ENCODE results near the gene NEUROD4. TPM values are rescaled to one million over a fixed set of nuclear protein-coding genes. Genes with fewer than 3 reads are reported as not detected.

NEUROD4 gene
- total RNA-seq, 1 donor from 2014 or later: not detected

DNA sequence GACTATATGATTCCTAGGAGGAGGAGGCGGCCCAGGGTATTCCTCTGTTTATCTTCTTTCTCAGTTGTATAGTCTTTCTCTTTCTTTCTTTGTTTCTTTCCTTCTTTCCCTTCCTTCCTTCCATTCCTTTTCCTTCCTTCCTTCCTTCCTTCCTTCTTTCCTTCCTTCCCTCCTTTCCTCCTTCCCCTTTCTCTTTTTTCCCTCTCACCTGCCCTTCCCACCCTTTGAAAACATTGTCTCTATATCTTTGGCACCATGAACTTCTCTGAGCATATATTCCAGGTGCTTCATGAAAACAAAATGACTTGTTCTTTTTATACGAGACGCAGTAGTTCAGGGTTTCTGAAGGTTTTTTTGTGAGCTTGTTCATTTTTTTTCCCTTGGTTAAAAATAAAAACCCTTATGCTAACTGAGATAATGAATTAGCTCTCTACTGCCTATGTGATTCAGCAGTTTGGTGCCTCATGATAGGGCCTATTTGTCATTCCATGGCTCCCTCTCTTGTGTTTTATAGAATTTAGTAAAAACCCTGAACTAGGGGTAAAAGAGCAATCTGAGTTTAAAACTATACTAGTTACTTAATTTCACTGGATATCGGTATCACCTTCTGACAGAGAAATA, 32.1 kb upstream of the NEUROD4 start:
- peaks cover 63% of the 10 kb centered on the region for H3K4me1 Mint-ChIP-seq
- no peak for DNase-seq
- intact Hi-C loops (cut with micrococcal nuclease): loop anchor here (10.0 kb wide), 4 partner anchors 573 to 937 kb away; partner anchors contain the start of genes CBX5, HNRNPA1, ITGA5 and PYM1
- no peak overlapping the region for H3K27ac Mint-ChIP-seq
- peaks cover 16% of the 10 kb centered on the region for H3K36me3 Mint-ChIP-seq (ENCODE audit: low read depth)
- H3K4me3 Mint-ChIP-seq: no peak overlapping the region
- no peaks in the 10 kb centered on the region for H3K27me3 Mint-ChIP-seq
- H3K9me3 Mint-ChIP-seq: no peaks in the 10 kb centered on the region

DNA sequence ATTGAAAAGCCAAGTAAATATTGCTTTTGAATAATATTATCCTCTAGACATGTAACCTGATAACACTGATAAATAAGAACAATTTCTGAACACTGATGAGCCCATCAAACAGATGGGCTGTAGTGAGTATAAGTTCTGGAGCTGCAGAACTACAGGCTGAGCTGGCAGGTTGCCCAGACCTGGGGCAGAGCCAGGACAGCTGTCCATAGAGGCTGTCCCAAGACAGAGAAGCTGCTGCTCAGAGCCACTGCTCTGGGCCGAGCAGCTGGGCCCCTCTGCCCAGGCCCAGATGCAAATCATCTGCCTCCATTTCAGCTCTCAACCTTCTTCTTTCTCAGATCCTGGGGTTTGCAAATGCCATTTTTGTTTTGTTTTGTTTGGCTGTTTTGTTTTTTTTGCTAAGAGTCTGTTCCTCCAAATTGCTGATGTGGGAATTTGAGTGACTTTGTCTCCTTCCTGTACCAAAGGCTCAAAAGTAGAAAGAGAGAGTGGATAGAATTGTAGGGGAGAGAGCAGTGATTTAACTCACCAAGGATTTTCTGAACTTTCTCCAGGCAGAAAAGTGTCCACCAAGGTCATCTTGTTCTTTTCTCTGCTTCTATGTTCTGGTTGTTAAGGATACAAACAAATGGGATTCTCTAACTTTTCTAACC, 31.2 kb upstream of the NEUROD4 start:
- Mint-ChIP-seq H3K27ac (no peak overlapping the region), H3K27me3 (no peaks in the 10 kb centered on the region), H3K4me3 (peak overlapping the region; percentile 22), H3K4me1 (peaks cover 62% of the 10 kb centered on the region), H3K36me3 (ENCODE audit: low read depth) (peaks cover 8% of the 10 kb centered on the region), H3K9me3 (no peaks in the 10 kb centered on the region)
- intact Hi-C loops (cut with micrococcal nuclease): loop anchor here (10.0 kb wide), 4 partner anchors 574 to 936 kb away; partner anchors contain the start of genes CBX5, HNRNPA1, ITGA5 and PYM1
- DNase-seq: no peak

- intact Hi-C loops (cut with micrococcal nuclease): loop anchor here (10.0 kb wide), 4 partner anchors 575 to 935 kb away; partner anchors contain the start of genes CBX5, HNRNPA1, ITGA5 and PYM1
- no peaks in the 10 kb centered on the region for H3K27me3 Mint-ChIP-seq
- no peak for DNase-seq
- H3K4me1 Mint-ChIP-seq: peaks cover 54% of the 10 kb centered on the region
- H3K27ac Mint-ChIP-seq: peak overlapping the region; percentile 7
- peak overlapping the region; percentile 86 for H3K4me3 Mint-ChIP-seq
- H3K36me3 Mint-ChIP-seq (ENCODE audit: low read depth): peaks cover 2% of the 10 kb centered on the region
- no peaks in the 10 kb centered on the region for H3K9me3 Mint-ChIP-seq
Observed at GRCh38 chr12:54989829-54990228, 29.9 kb upstream of the NEUROD4 start.

DNA sequence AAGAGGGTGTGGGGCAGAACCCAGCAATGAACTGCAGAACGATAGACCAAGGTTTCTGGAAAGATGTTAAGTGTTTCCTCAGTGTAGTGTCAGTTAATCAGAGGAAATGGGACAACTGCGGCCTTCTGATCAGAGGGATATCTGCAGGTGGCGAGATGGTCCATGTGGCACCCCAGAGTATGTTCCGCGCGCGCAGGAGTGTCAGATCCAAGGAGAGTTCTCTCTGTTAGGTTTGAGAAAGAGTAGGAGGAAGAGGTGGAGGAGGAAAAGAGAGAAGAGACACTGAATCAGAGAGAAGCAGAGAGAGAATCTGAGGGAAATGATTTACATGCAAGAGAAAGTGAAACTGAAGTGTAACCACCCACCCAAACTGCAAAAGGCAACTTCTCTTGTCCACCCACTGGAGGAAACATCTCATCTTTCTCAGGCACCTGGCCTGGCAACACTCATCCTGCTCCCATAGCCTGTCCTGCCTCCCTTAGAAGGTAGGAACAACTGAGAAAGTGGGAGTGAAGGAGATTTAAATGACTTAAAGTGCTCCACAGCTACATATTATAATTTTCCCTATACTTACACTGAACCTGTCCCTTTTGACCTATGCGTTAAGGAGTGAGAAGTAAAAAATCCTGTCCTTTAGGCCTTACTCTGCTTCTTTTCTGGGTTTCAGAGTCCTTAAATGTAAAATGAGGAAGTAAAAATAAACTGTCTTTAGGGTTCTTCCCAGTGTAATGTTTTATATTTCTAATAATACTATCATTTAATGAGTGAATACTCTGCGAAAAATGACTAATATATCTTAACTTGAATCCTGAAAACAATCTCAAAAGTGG, 28.4 kb upstream of the NEUROD4 start:
- H3K9me3 Mint-ChIP-seq: no peaks in the 10 kb centered on the region
- peaks cover 2% of the 10 kb centered on the region for H3K36me3 Mint-ChIP-seq (ENCODE audit: low read depth)
- peak; percentile 85 for DNase-seq
- H3K4me3 Mint-ChIP-seq: peak overlapping the region; percentile 86
- peaks cover 43% of the 10 kb centered on the region for H3K4me1 Mint-ChIP-seq
- intact Hi-C loops (cut with micrococcal nuclease): loop anchor here (1.0 kb wide), 3 partner anchors 8 to 137 kb away; partner anchors contain the start of gene MUCL1
- H3K27me3 Mint-ChIP-seq: no peaks in the 10 kb centered on the region
- H3K27ac Mint-ChIP-seq: peak overlapping the region; percentile 97

DNA sequence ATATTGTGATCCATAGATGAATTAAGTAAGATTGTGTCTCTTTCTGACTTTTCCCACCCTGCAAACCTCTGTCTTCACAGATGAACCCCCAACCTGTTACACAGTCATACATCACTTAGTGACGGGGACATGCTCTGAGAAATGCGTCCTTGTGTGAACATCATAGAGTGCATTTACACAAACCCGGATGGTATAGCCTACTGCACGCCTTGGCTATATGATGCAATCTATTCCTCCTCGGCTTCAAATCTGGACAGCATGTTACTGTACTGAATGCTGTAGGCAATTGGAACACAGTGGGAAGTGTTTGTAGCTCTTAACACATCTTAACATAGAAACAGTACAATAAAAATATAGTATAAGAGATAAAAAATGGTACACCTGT, 27.8 kb upstream of the NEUROD4 start:
- Mint-ChIP-seq H3K9me3 (no peaks in the 10 kb centered on the region), H3K27ac (peak overlapping the region; percentile 97), H3K27me3 (no peaks in the 10 kb centered on the region), H3K4me1 (peaks cover 40% of the 10 kb centered on the region), H3K36me3 (ENCODE audit: low read depth) (peaks cover 2% of the 10 kb centered on the region), H3K4me3 (no peak overlapping the region)
- intact Hi-C loops (cut with micrococcal nuclease): loop anchor here (1.0 kb wide), 3 partner anchors 9 to 138 kb away; partner anchors contain the start of gene MUCL1
- peak; percentile 64 for DNase-seq

DNA sequence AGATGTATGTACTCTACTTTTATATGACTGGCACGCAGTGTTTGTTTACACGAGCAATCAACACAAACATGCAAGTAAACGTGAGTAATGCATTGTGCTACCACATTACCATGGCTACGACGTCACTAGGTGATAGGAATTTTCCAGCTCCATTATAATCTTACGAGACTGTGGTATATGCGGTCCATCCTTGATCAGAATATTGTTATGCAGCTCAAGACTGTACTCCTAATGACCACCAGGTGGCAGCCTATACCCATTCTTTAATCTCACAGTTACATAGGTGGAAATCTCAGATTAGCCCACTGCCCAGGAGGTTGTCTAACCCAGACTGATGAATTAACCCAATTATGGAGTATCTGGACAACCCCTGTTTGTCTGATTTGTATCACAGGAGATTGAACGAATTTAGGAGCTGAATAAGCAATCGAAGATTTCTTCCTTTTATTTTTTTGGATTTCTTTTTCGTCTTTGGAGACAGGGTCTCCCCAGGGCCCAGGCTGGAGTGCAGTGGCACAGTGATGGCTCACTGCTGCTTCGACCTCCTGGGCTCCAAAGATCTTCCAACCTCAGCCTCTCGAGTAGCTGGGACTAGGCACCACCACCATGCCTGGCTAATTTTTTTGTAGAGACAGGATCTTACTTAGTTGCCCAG, 26.5 kb upstream of the NEUROD4 start:
- H3K36me3 Mint-ChIP-seq (ENCODE audit: low read depth): no peaks in the 10 kb centered on the region
- H3K9me3 Mint-ChIP-seq: no peaks in the 10 kb centered on the region
- no peak overlapping the region for H3K4me3 Mint-ChIP-seq
- intact Hi-C loops (cut with micrococcal nuclease): loop anchor here (1.0 kb wide), 4 partner anchors 75 to 244 kb away; no protein-coding TSS in a partner anchor
- peak; percentile 87 for DNase-seq
- no peaks in the 10 kb centered on the region for H3K27me3 Mint-ChIP-seq
- peaks cover 36% of the 10 kb centered on the region for H3K4me1 Mint-ChIP-seq
- H3K27ac Mint-ChIP-seq: no peak overlapping the region

DNA sequence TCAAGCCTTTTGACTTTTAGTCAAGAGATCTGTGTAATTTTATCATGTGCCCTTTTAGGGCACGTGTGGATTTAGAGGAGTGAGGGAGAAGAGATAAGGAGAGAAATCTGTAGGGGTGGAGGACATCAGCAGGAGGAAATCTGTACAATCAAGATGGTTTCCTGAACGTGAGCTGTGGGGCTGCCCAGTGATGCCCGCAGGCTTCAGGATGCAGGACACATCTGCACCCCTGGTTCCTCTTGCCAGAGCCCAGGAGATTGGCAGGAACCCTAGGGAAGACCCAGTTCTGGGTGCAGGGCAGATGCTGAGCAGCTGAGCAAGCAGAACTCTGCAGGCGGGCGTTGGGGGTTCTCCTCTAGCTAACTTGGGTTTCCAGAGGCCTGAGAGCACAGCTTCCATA, 23.6 kb upstream of the NEUROD4 start:
- no peak overlapping the region for H3K27ac Mint-ChIP-seq
- intact Hi-C loops (cut with micrococcal nuclease): no loop called here
- no peak overlapping the region for H3K4me3 Mint-ChIP-seq
- no peak for DNase-seq
- no peaks in the 10 kb centered on the region for H3K27me3 Mint-ChIP-seq
- H3K9me3 Mint-ChIP-seq: no peaks in the 10 kb centered on the region
- peaks cover 14% of the 10 kb centered on the region for H3K4me1 Mint-ChIP-seq
- H3K36me3 Mint-ChIP-seq (ENCODE audit: low read depth): no peaks in the 10 kb centered on the region

DNA sequence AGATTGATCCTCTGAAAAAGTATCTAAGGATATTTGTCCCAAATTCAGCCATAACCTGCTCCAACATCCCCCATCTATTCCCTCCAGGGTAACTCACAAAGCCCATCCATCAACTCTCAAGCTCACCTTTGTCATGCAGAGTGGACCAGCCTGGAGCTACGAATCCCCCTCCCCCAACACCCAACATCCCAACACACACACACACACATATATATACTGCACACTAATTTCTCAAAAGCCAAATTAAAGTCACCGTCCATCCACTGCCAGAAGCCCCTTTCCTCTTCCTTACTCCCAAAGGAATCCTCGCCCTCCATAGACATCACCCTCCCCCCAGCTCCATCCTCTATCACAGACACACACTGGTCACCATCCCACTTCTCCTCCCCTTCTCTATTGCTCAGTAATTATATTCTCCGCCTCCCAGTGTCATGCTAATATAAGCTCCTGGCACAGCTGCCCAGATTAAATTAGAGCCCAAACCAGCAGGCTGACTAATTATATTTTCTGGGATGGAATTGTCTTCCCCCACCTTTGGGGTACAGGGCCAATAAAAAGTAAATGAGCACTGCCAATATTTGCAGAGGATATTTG, 21.7 kb upstream of the NEUROD4 start:
- Mint-ChIP-seq H3K4me3 (no peak overlapping the region), H3K9me3 (no peaks in the 10 kb centered on the region), H3K27ac (no peak overlapping the region), H3K4me1 (peaks cover 8% of the 10 kb centered on the region), H3K27me3 (no peaks in the 10 kb centered on the region), H3K36me3 (ENCODE audit: low read depth) (no peaks in the 10 kb centered on the region)
- DNase-seq: no peak
- intact Hi-C loops (cut with micrococcal nuclease): no loop called here

DNA sequence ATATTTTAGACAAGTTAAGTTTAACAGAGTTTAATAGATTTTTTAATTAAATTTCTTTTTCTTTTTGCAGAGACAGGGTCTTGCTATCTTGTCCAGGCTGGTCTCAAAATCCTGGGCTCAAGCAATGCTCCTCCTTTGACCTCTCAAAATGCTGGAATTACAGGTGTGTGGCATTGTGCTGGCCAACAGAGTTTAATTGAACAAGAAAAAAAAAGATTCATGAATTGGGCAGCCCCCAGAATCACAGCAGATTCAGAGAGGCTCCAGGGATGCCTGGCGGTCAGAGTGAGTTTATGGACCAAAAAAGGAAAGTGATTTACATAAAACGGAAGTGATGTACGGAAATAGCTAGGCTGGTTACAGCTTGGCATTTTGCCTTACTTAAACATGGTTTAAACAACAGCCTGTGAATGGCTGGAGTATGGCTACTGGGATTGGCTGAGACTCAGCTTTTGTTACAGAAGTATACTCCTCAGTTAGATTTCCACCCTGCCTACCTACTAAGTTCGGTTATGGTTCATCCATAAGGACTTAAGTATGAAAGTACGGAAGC, 20.7 kb upstream of the NEUROD4 start:
- Mint-ChIP-seq H3K4me1 (peaks cover 4% of the 10 kb centered on the region), H3K27ac (no peak overlapping the region)
- DNase-seq: no peak

GRCh38 chr12:55001198-55001868, 18.4 kb upstream of the NEUROD4 start:
- peaks cover 4% of the 10 kb centered on the region for H3K4me1 Mint-ChIP-seq
- H3K36me3 Mint-ChIP-seq (ENCODE audit: low read depth): no peaks in the 10 kb centered on the region
- DNase-seq: no peak
- H3K9me3 Mint-ChIP-seq: peaks cover 3% of the 10 kb centered on the region
- H3K27me3 Mint-ChIP-seq: peaks cover 2% of the 10 kb centered on the region
- intact Hi-C loops (cut with micrococcal nuclease): no loop called here
- H3K4me3 Mint-ChIP-seq: no peak overlapping the region
- H3K27ac Mint-ChIP-seq: no peak overlapping the region

More for the DNA sequence above, 20.7 kb upstream of the NEUROD4 start:
- Mint-ChIP-seq H3K27me3 (peaks cover 2% of the 10 kb centered on the region), H3K9me3 (no peaks in the 10 kb centered on the region), H3K4me3 (no peak overlapping the region), H3K36me3 (ENCODE audit: low read depth) (no peaks in the 10 kb centered on the region)
- intact Hi-C loops (cut with micrococcal nuclease): no loop called here

- no peaks in the 10 kb centered on the region for H3K36me3 Mint-ChIP-seq (ENCODE audit: low read depth)
- peaks cover 2% of the 10 kb centered on the region for H3K27me3 Mint-ChIP-seq
- intact Hi-C loops (cut with micrococcal nuclease): no loop called here
- H3K4me1 Mint-ChIP-seq: peaks cover 4% of the 10 kb centered on the region
- H3K9me3 Mint-ChIP-seq: peaks cover 3% of the 10 kb centered on the region
- H3K27ac Mint-ChIP-seq: no peak overlapping the region
- H3K4me3 Mint-ChIP-seq: no peak overlapping the region
- DNase-seq: no peak
Observed at GRCh38 chr12:55002355-55002754, 17.4 kb upstream of the NEUROD4 start.

GRCh38 chr12:55008944-55009585, 10.7 kb upstream of the NEUROD4 start:
- Mint-ChIP-seq H3K27ac (no peak overlapping the region), H3K4me1 (no peaks in the 10 kb centered on the region), H3K9me3 (peaks cover 10% of the 10 kb centered on the region), H3K4me3 (no peak overlapping the region), H3K36me3 (ENCODE audit: low read depth) (no peaks in the 10 kb centered on the region), H3K27me3 (peaks cover 26% of the 10 kb centered on the region)
- intact Hi-C loops (cut with micrococcal nuclease): no loop called here
- DNase-seq: no peak
